Superior temporal gyrus (tissue), 1 donor: ENCODE data around the gene CAPZA1.
A peak's percentile ranks its signal among the peaks of the same experiment; 100 is the strongest.

Source experiments
- DNase-seq: peaks from one replicate; pipeline ENCODE4 v3.0.0-alpha.2; 2016; ENCODE audit errors: extremely low spot score

CAPZA1 gene

DNA sequence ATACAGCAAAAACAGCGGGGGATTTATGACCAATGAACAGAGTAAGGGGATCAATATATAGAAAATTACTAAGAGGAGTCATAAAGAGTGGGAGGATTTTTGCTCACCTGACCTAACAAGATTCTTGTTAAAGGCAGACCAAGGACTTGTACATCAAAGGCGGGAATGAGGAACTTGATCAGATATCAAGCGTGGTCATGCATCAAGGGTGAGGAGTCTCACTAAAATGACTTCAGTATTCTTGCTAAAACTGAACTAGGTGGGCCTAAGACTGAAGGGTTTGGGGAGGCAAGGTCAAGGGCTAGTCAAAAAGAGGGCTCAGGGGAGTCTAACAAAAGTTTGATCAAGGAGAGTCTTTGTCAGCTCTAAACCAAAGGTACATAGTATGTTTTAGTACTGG is 56.9 kb downstream of the CAPZA1 start:
- no peak for DNase-seq

DNA sequence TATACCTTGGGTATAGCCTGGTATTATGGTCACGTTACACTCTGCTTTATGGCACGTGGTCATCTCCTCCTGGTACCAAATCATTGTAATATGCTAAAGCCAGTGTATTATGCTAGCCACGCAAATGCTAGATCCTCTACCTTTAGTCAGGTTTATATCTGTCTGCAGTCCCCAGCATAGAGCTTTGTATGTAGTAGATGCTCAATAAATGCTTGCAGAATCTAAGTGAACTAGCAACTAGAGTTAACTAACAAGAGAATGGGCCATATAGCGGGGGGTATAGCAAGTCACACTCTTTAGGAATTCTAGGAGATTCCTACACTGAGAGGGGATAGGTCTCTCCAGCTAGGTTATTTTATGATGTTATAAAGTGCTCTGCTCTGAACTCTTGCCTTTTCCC is 57.9 kb downstream of the CAPZA1 start:
- no peak for DNase-seq

DNA sequence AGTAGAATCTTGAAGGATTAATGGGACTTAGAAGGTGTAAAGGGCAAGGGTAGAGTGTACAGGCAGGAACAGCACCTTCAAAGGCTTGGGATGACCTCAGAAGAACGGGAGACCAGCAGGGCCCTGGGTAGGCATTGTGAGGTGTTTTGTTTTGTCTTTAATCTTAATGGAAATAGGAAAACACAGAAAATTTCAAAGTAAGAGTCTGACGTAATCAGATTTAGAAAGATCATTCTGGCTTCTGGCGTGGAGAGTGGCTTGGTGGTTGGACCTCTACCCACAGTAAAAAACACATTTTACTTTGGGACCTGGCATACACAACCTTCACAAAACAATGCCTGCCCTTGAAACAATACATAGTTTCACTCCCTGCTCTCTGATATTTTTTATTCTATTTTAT is 59.0 kb downstream of the CAPZA1 start:
- DNase-seq: no peak

DNA sequence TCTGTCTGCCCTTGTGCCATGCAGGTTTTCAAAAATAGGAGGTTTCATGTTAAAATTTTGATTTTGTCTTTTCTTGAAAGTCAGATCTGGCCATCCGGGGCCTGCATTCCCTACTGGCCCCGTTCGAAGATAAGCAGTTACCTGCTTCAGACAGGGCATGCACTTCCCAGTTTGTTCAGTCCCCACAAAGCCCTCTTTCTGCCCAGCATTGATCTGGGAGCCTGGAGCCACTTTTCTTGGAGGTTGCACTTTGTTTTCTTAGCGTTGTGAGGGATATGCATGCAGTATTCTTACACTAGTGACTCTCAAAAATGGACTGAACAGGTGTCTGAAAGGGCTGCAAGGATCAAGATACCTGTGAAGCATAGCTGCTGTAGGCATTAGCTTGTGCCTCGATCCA is 66.3 kb downstream of the CAPZA1 start:
- DNase-seq: no peak

DNA sequence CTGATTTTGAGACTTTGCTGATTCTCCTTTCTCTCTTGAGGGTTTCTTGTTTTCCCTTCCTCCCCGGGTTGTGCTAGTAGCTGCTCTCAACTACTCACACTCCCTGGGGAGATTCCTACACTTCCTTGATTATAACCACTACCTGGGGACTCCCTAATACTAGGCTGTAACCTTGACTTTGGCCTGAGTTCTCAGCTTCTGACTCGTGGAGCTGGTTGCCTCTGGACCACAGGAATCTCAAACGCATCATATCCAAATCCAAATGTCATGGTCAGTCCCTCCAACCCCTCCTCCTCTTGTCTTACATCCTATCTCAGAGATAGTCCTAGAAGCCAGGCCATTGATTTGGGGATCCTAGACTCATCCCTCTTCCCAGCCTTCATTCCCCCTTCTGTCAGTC is 66.8 kb downstream of the CAPZA1 start:
- no peak for DNase-seq

DNA sequence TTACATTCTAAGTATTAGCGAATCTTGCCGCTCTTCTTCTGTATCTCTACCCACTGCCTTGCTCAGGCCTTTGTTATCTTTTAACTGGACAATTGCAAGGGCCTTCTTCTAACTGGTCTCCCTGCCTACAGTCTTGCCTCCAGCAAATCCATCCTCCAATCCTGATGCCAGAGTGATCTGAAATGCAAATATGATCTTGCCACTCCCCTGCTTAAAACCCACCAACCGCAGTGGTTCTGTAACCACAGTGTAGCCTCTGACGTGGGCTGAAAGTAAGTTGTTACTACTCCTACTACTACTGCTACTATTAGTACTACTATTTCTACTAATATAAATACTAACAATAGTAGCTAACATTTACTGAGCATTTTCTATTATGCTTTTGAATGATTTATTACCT is 67.2 kb downstream of the CAPZA1 start:
- no peak for DNase-seq

DNA sequence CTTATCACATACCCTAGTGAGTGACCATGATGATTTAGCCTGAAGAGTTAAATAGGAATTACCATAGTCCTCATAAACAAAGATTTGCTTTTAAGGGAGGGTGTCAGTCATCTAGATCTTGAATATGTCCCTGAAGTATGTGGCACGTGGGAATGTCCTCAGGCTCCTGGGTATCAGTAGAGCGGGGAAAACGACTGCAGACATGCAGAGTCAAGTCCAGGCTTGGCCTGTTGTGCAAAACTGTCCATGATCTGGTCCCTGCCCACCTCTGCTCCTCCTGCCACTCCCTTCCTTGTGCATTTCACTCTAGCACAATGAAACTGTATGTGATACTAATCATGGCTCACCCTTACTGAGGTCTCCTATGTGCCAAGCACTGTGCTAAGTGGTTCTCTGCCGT is 67.7 kb downstream of the CAPZA1 start:
- no peak for DNase-seq

DNA sequence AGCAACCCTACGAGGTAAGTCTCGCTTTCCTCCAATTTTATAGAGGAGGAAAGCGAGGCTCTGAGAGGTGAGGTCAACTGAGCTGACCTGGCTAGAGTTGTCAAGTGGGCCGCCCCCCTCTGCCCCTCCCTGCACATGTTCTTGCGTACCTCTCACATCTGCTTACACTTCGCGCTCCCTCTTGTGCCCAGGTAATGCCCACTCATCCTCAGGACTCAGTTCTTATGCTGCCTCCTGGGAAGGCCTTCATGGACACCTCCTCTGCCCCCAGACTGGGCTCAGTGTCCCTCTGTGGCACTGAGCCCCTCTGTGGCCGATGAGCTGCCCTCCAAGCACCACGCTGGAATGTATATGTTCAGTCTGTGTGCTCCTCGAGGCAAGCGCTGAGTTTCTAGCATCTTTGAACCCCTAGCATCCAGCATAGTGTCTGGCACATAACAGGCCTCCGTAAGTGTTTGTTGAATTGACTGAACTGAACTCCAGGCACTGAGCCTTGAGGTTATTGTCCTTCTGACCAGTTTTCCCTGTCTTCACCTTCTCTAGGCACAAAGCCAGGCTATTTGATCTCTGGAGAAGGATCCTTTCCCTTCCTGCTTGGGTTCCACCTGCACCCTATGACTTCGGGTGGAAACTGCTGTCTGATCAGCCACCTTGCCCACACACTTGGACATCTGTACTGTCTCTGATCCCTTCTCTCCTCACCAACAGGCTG is 68.3 kb downstream of the CAPZA1 start:
- no peak for DNase-seq

DNA sequence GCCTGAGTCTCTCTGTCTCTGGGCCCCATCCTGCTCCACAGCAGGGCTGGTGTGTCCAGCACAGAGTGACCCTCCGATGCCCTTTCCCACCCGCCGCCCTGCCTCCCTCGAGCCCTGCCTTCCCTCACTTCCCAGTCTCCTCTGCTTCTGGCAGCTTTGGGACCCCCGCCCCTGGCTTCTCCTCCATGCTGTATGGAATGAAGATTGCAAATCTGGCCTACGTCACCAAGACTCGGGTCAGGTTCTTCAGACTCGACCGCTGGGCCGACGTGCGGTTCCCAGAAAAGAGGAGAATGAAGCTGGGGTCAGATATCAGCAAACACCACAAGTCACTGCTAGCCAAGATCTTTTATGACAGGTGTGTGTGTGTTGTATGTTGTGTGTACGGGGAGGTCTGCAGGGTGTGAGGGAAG is 69.2 kb downstream of the CAPZA1 start:
- no peak for DNase-seq

DNA sequence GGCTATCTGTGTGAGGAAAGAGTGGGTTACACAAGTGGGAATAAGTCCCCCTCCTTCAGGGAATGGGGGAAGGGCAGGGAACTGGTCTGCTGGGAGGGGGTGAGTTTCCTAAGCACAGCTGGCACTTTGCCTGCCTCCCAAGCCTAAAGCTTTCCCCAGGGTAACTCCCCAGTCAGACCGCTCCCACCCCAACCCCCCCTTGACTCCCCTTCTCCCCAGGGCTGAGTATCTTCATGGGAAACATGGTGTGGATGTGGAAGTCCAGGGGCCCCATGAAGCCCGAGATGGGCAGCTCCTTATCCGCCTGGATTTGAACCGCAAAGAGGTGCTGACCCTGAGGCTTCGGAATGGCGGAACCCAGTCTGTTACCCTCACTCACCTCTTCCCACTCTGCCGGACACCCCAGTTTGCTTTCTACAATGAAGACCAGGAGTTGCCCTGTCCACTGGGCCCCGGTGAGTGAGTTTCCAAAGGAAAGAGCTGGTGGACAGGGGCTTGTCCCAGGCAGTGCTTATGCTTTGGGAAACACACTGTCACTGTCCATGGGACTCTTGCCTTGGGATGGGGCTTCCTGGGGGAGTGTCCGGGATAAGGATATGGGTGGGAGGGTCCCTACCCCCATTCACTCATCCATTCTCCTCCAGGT is 69.7 kb downstream of the CAPZA1 start:
- DNase-seq: no peak

DNA sequence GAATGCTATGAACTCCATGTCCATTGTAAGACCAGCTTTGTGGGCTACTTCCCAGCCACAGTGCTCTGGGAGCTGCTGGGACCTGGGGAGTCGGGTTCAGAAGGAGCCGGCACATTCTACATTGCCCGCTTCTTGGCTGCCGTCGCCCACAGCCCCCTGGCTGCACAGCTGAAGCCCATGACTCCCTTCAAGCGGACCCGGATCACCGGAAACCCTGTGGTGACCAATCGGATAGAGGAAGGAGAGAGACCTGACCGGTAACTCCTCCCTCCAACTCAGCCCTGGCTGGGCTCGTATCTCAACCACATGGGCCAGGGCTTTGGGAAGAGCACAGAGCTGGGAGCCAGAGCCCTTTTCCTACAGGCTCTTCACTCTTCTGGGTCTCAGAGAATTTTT is 70.2 kb downstream of the CAPZA1 start:
- DNase-seq: no peak

DNA sequence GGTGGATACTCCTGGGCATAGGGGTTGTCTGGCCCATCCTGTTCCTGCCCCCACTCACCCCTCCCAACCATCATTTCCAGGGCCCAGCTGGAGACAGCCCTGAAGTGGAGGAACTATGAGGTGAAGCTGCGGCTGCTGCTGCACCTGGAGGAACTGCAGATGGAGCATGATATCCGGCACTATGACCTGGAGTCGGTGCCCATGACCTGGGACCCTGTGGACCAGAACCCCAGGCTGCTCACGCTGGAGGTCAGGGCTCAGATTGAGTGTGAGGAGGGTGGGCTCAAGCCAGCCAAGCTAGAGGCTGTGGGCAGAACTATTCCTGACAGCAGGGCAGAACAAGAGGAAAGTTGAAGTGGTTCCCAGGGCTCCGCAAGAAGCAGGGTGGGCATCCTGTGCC is 73.0 kb downstream of the CAPZA1 start:
- DNase-seq: no peak

DNA sequence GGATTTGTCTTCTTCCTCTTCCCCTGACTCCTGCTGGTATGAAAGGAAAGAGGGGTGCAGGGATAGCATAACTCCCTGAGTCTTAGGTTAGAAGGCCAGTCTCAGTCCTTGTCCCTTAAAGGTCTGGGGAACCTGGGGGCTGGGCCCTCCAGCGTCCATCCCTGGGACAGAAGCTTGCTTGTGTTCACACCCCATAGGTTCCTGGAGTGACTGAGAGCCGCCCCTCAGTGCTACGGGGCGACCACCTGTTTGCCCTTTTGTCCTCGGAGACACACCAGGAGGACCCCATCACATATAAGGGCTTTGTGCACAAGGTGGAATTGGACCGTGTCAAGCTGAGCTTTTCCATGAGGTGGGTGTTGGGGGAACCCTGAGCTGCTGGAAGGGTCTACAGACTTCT is 74.2 kb downstream of the CAPZA1 start:
- DNase-seq: no peak

DNA sequence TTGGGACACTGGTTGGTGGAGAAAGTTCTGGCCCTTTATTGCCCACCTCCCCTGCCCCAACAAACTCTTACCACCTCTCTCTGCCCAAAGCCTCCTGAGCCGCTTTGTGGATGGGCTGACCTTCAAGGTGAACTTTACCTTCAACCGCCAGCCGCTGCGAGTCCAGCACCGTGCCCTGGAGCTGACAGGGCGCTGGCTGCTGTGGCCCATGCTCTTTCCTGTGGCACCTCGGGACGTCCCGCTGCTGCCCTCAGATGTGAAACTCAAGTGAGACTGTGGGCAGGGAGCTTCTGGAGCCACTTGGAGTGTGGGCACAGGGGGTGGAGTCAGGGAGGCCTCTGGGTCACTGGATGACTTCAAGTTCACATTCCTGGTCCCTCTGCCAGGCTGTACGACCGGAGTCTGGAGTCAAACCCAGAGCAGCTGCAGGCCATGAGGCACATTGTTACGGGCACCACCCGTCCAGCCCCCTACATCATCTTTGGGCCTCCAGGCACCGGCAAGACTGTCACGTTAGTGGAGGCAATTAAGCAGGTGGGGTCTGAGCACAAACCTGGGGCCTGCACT is 74.8 kb downstream of the CAPZA1 start:
- no peak for DNase-seq

DNA sequence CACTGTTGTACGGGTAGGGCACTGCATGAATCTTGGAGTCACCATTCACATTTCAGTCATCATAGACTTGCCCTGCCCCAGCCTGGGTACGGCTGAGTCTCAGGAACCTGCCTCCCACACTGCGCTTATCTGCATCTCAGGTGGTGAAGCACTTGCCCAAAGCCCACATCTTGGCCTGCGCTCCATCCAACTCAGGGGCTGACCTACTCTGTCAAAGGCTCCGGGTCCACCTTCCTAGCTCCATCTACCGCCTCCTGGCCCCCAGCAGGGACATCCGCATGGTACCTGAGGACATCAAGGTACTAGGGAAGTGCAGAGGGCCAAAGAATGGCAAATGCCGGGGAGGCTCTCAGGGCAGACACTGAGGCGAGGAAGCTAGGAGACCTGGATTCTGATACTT is 75.6 kb downstream of the CAPZA1 start:
- no peak for DNase-seq

DNA sequence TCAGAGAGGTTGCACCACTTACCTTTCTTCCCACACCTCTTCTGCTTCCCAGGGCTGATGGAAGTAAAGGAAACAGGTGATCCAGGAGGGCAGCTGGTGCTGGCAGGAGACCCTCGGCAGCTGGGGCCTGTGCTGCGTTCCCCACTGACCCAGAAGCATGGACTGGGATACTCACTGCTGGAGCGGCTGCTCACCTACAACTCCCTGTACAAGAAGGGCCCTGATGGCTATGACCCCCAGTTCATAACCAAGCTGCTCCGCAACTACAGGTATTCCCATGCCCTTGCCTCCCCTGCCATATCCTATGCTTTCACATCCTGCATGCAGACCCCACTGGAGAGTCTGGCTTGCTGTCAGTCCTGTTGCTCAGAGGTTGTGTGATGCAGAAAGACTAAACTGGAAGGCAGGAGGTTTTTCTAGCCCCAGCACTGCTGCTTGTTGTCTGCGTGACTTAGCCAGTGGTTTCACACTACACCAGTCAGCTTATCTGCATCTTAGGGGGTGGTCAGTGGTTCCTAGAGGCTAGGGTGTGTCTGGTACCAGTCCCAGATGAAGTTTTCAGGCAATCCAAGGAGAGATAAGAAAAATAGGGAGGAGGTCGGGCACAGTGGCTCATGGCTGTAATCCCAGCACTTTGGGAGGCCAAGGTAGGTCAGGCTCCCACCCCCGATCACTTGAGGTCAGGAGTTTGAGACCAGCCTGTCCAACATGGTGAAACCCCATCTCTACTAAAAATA is 77.1 kb downstream of the CAPZA1 start:
- DNase-seq: no peak

DNA sequence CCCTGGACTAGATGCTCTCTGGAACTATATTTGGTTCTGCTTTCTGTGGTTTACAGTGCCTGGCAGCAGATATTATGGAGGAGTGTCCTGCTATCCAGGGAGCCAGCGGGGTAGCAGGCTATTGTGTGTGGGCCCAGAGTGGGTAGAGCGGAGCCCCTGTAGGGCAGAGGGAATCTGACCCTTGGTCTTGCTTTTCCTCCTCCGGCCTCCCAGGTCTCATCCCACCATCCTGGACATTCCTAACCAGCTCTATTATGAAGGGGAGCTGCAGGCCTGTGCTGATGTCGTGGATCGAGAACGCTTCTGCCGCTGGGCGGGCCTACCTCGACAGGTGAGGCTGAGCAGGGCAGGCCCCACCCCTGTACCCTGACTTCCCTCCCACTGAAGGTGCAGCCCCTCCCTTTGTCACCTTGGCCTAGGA is 78.2 kb downstream of the CAPZA1 start:
- DNase-seq: no peak

DNA sequence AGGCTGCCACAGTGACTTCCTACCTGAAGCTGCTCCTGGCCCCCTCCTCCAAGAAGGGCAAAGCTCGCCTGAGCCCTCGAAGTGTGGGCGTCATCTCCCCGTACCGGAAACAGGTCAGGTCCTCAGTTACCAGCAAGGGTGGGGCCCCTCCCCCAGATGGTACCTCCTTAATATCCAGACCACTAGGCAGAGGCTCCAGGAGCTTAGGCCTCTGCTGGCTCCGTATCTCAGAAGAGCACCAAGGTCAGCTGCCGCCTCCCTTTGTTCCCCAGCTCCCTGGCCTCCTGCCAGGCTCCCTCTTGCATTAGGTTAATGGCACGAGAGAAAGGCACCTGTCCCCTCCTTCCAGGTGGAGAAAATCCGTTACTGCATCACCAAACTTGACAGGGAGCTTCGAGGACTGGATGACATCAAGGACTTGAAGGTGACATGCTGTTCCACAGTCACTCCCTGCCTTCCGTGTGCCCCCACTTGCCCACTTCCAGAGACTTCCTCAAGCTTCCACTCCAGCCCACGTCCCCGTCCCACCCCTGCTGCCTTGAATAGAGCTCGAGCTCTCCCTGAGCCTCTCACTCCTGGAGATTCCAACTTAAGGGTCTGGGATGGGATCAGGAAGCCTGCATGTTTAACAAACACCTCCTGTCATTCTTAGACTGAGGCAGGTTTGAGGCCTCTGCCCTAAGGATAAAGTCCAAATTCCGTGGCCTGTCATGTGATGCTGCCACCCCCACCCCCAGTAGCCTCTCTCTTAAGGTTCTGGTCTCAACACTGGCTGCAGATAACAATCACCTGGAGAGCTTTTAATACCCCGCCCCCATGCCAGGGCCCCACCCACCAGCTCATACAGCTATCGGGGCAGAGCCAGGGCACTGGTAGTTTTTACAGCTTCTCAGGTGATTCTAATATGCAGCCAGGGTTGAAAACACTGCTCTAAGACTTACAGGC is 79.0 kb downstream of the CAPZA1 start:
- no peak for DNase-seq

DNA sequence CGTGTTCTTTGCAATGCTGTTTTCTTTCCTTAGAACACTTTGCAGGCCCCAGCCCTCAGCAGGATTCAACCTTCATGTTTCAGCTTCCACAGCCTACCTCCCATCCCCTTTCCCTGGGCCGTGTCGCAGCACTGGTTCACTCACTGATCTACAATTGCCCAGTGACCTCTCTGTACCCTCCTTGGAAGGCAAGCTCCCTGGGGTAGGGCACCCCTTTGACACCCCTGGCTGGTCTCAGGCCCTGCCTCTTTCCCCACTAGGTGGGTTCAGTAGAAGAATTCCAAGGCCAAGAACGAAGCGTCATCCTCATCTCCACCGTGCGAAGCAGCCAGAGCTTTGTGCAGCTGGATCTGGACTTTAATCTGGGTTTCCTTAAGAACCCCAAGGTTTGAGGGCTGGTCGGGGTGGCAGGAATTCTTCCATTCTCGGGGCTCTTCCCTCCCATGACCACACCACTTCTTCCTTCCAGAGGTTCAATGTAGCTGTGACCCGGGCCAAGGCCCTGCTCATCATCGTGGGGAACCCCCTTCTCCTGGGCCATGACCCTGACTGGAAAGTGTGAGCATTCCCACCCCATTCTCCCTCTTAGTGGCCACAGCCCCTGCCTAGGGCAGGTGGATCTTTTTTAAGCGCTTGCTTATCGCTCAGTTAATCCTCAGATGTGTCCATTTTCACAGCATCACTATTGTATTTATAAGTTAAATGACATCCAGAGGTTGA is 80.0 kb downstream of the CAPZA1 start:
- no peak for DNase-seq

DNA sequence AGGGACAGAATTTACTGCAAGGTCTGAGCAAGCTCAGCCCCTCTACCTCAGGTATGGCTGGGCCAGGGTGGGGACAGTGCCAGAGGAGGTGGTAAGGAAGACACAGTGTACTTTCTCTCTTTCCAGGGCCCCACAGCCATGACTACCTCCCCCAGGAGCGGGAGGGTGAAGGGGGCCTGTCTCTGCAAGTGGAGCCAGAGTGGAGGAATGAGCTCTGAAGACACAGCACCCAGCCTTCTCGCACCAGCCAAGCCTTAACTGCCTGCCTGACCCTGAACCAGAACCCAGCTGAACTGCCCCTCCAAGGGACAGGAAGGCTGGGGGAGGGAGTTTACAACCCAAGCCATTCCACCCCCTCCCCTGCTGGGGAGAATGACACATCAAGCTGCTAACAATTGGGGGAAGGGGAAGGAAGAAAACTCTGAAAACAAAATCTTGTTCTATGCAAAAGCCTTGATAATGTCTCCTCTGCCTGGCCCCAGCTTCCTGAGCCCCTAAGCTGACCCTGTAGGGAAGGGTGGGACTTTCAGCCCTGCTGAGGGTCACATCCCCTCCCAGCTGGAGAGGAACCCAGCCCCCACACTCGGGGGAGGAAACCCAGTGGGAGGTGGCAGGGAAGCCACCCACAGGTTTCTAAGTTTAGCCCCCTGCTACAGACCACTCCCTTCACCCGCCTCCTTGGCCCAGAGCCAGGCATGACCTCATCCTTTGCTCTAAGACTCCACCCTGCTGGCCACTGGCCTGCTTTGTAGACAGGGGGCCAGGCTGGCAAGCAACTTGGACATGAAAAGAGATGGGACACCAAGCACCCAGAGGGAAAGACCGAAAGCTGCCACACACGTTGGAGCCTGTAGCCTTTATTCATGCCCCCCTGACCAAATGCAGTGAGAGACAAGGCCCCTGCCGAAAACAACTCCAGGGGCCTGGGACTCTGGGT is 80.9 kb downstream of the CAPZA1 start:
- peak; percentile 94 for DNase-seq
